ENCODE data around the gene LPP. TPM values are rescaled to one million over a fixed set of nuclear protein-coding genes. Genes with fewer than 3 reads are reported as not detected.

Gene LPP
- total and polyA plus RNA-seq, 5 donors from 2014 or later = 14.5 to 102 (median 21.7) TPM

- DNase-seq = no peak
- H3K4me3 Mint-ChIP-seq = no peak overlapping the region
- no peak overlapping the region for H3K4me3 ChIP-seq (ENCODE audit: low read depth, low read length)
- H3K36me3 ChIP-seq (ENCODE audit: control insufficient read depth, insufficient read depth, low read length) = no peaks in the 10 kb centered on the region
- H3K27me3 ChIP-seq (ENCODE audit: control insufficient read depth, insufficient read depth, low read length) = no peaks in the 10 kb centered on the region
- H3K27ac Mint-ChIP-seq = no peak overlapping the region
- peaks cover 0 to 7% (median 1%) of the 10 kb centered on the region in 4 donors for H3K4me1 Mint-ChIP-seq
- no peaks in the 10 kb centered on the region for H3K9me3 ChIP-seq (ENCODE audit: control insufficient read depth in 2 of 2, low read length in 2 of 2)
- H3K36me3 Mint-ChIP-seq = no peaks in the 10 kb centered on the region
- no peaks in the 10 kb centered on the region for H3K27me3 Mint-ChIP-seq
- ATAC-seq (ENCODE audit: low read depth in 2 of 2) = no peak
- no peaks in the 10 kb centered on the region for H3K4me1 ChIP-seq (ENCODE audit: control insufficient read depth, insufficient read depth, low read length, poor library complexity, severe bottlenecking)
- H3K27ac ChIP-seq (ENCODE audit: insufficient read depth, low read length, poor library complexity, severe bottlenecking) = no peak overlapping the region
- no peaks in the 10 kb centered on the region for H3K9me3 Mint-ChIP-seq
Measured at GRCh38 chr3:188745031-188745430, 591.1 kb downstream of the LPP start.

- H3K4me1 ChIP-seq (ENCODE audit: control insufficient read depth, insufficient read depth, low read length, poor library complexity, severe bottlenecking) = no peaks in the 10 kb centered on the region
- peaks cover 0 to 7% (median 1%) of the 10 kb centered on the region in 4 donors for H3K4me1 Mint-ChIP-seq
- ATAC-seq (ENCODE audit: low read depth in 2 of 2) (no peak), DNase-seq (no peak)
- no peak overlapping the region for H3K27ac Mint-ChIP-seq
- no peak overlapping the region for H3K27ac ChIP-seq (ENCODE audit: insufficient read depth, low read length, poor library complexity, severe bottlenecking)
- no peak overlapping the region for H3K4me3 Mint-ChIP-seq
- no peaks in the 10 kb centered on the region for H3K9me3 ChIP-seq (ENCODE audit: control insufficient read depth in 2 of 2, low read length in 2 of 2)
- H3K4me3 ChIP-seq (ENCODE audit: low read depth, low read length) = no peak overlapping the region
- no peaks in the 10 kb centered on the region for H3K36me3 ChIP-seq (ENCODE audit: control insufficient read depth, insufficient read depth, low read length)
- no peaks in the 10 kb centered on the region for H3K9me3 Mint-ChIP-seq
- no peaks in the 10 kb centered on the region for H3K27me3 ChIP-seq (ENCODE audit: control insufficient read depth, insufficient read depth, low read length)
- no peaks in the 10 kb centered on the region for H3K27me3 Mint-ChIP-seq
- peaks cover 3% of the 10 kb centered on the region for H3K36me3 Mint-ChIP-seq
Measured at GRCh38 chr3:188746291-188746783, 592.4 kb downstream of the LPP start.

GRCh38 chr3:188747489-188747888 lies 593.5 kb downstream of the LPP start:
- Histone ChIP-seq H3K4me1 (ENCODE audit: control insufficient read depth, insufficient read depth, low read length, poor library complexity, severe bottlenecking) (no peaks in the 10 kb centered on the region), H3K4me3 (ENCODE audit: low read depth, low read length) (no peak overlapping the region), H3K36me3 (ENCODE audit: control insufficient read depth, insufficient read depth, low read length) (no peaks in the 10 kb centered on the region), H3K27ac (ENCODE audit: insufficient read depth, low read length, poor library complexity, severe bottlenecking) (no peak overlapping the region), H3K27me3 (ENCODE audit: control insufficient read depth, insufficient read depth, low read length) (no peaks in the 10 kb centered on the region), H3K9me3 (ENCODE audit: control insufficient read depth in 2 of 2, low read length in 2 of 2) (no peaks in the 10 kb centered on the region)
- DNase-seq = no peak
- ATAC-seq (ENCODE audit: low read depth in 2 of 2) = no peak
- H3K4me1 Mint-ChIP-seq = peaks cover 0 to 11% (median 1%) of the 10 kb centered on the region in 4 donors
- H3K4me3 Mint-ChIP-seq = no peak overlapping the region
- no peaks in the 10 kb centered on the region for H3K9me3 Mint-ChIP-seq
- no peak overlapping the region for H3K27ac Mint-ChIP-seq
- H3K36me3 Mint-ChIP-seq = peaks cover 3% of the 10 kb centered on the region
- H3K27me3 Mint-ChIP-seq = no peaks in the 10 kb centered on the region

- peak; percentile 28 to 69 (median 57) for DNase-seq
- H3K27ac ChIP-seq (ENCODE audit: insufficient read depth, low read length, poor library complexity, severe bottlenecking) = no peak overlapping the region
Measured at GRCh38 chr3:188749010-188749617, 595.2 kb downstream of the LPP start.

DNA sequence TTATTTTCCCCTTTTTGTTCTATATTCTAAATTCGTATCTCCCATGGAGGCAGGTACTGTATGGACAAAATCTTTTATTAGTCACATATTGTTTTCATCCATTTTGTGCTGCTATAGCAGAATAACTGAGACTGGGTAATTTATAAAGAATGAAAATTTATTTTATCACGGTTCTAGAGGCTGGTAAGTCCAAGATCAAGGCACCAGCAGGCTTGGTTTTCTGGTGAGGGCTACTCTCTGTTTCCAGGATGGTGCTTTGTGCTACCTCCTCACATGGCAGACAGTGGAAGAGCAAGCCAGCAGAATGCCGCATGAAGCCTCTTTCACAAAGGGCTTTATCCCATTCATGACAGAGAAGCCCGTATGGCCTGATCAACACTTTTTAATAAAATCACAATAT lies 595.9 kb downstream of the LPP start:
- no peak overlapping the region for H3K4me3 ChIP-seq (ENCODE audit: low read depth, low read length)
- H3K4me3 Mint-ChIP-seq = no peak overlapping the region
- peaks cover 5% of the 10 kb centered on the region for H3K4me1 ChIP-seq (ENCODE audit: control insufficient read depth, insufficient read depth, low read length, poor library complexity, severe bottlenecking)
- H3K4me1 Mint-ChIP-seq = peaks cover 0 to 15% (median 8%) of the 10 kb centered on the region in 4 donors
- no peaks in the 10 kb centered on the region for H3K9me3 ChIP-seq (ENCODE audit: control insufficient read depth in 2 of 2, low read length in 2 of 2)
- no peak overlapping the region for H3K27ac Mint-ChIP-seq
- no peak for ATAC-seq (ENCODE audit: low read depth in 2 of 2)
- H3K27ac ChIP-seq (ENCODE audit: insufficient read depth, low read length, poor library complexity, severe bottlenecking) = no peak overlapping the region
- H3K27me3 ChIP-seq (ENCODE audit: control insufficient read depth, insufficient read depth, low read length) = no peaks in the 10 kb centered on the region
- no peak for DNase-seq
- H3K36me3 ChIP-seq (ENCODE audit: control insufficient read depth, insufficient read depth, low read length) = no peaks in the 10 kb centered on the region
- H3K36me3 Mint-ChIP-seq = peaks cover 3% of the 10 kb centered on the region
- no peaks in the 10 kb centered on the region for H3K27me3 Mint-ChIP-seq
- H3K9me3 Mint-ChIP-seq = no peaks in the 10 kb centered on the region

More at GRCh38 chr3:188749010-188749617, 595.2 kb downstream of the LPP start:
- H3K27ac Mint-ChIP-seq = no peak overlapping the region
- no peaks in the 10 kb centered on the region for H3K27me3 Mint-ChIP-seq
- Histone ChIP-seq H3K9me3 (ENCODE audit: control insufficient read depth in 2 of 2, low read length in 2 of 2) (no peaks in the 10 kb centered on the region), H3K4me1 (ENCODE audit: control insufficient read depth, insufficient read depth, low read length, poor library complexity, severe bottlenecking) (peaks cover 5% of the 10 kb centered on the region), H3K4me3 (ENCODE audit: low read depth, low read length) (no peak overlapping the region), H3K36me3 (ENCODE audit: control insufficient read depth, insufficient read depth, low read length) (no peaks in the 10 kb centered on the region), H3K27me3 (ENCODE audit: control insufficient read depth, insufficient read depth, low read length) (no peaks in the 10 kb centered on the region)
- peaks cover 3% of the 10 kb centered on the region for H3K36me3 Mint-ChIP-seq
- H3K4me1 Mint-ChIP-seq = peaks cover 0 to 18% (median 8%) of the 10 kb centered on the region in 4 donors
- no peaks in the 10 kb centered on the region for H3K9me3 Mint-ChIP-seq
- ATAC-seq (ENCODE audit: low read depth in 2 of 2) = peak; percentile 49 to 68
- no peak overlapping the region for H3K4me3 Mint-ChIP-seq

DNA sequence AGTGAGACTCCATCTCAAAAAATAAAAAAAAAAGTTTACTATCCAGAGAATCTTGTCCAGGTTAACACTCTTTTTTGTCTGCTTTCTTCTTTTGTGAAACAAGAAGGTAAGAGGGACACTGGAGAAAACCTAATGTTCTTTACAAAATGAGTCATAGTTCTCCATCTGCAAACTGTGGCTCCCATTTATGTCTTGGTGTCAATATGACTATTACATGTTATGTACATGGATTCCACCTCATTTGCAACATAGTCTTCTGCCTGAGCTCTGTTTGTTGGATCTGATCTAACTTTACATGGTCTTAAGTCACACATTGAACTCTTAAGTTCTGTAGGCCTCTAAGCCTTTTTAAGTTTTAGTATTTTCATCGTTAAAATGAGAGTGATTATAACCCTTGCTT lies 596.7 kb downstream of the LPP start:
- H3K9me3 Mint-ChIP-seq = no peaks in the 10 kb centered on the region
- H3K27me3 Mint-ChIP-seq = no peaks in the 10 kb centered on the region
- DNase-seq (no peak), ATAC-seq (ENCODE audit: low read depth in 2 of 2) (no peak)
- Histone ChIP-seq H3K4me1 (ENCODE audit: control insufficient read depth, insufficient read depth, low read length, poor library complexity, severe bottlenecking) (peaks cover 5% of the 10 kb centered on the region), H3K4me3 (ENCODE audit: low read depth, low read length) (no peak overlapping the region), H3K27me3 (ENCODE audit: control insufficient read depth, insufficient read depth, low read length) (no peaks in the 10 kb centered on the region), H3K9me3 (ENCODE audit: control insufficient read depth in 2 of 2, low read length in 2 of 2) (no peaks in the 10 kb centered on the region), H3K27ac (ENCODE audit: insufficient read depth, low read length, poor library complexity, severe bottlenecking) (no peak overlapping the region), H3K36me3 (ENCODE audit: control insufficient read depth, insufficient read depth, low read length) (no peaks in the 10 kb centered on the region)
- H3K4me3 Mint-ChIP-seq = no peak overlapping the region
- H3K27ac Mint-ChIP-seq = no peak overlapping the region
- peaks cover 0 to 11% (median 8%) of the 10 kb centered on the region in 4 donors for H3K4me1 Mint-ChIP-seq
- H3K36me3 Mint-ChIP-seq = peaks cover 3% of the 10 kb centered on the region

- H3K27me3 Mint-ChIP-seq = no peaks in the 10 kb centered on the region
- ATAC-seq (ENCODE audit: low read depth in 2 of 2) = no peak
- Histone ChIP-seq H3K27ac (ENCODE audit: insufficient read depth, low read length, poor library complexity, severe bottlenecking) (no peak overlapping the region), H3K4me3 (ENCODE audit: low read depth, low read length) (no peak overlapping the region), H3K27me3 (ENCODE audit: control insufficient read depth, insufficient read depth, low read length) (no peaks in the 10 kb centered on the region), H3K36me3 (ENCODE audit: control insufficient read depth, insufficient read depth, low read length) (no peaks in the 10 kb centered on the region), H3K4me1 (ENCODE audit: control insufficient read depth, insufficient read depth, low read length, poor library complexity, severe bottlenecking) (peaks cover 5% of the 10 kb centered on the region), H3K9me3 (ENCODE audit: control insufficient read depth in 2 of 2, low read length in 2 of 2) (no peaks in the 10 kb centered on the region)
- no peaks in the 10 kb centered on the region for H3K9me3 Mint-ChIP-seq
- peaks cover 0 to 11% (median 9%) of the 10 kb centered on the region in 4 donors for H3K4me1 Mint-ChIP-seq
- peaks cover 6% of the 10 kb centered on the region for H3K36me3 Mint-ChIP-seq
- H3K4me3 Mint-ChIP-seq = no peak overlapping the region
- H3K27ac Mint-ChIP-seq = peak overlapping the region in 2 of 3 donors; percentile 2 to 6
- no peak for DNase-seq
Measured at GRCh38 chr3:188752850-188753249, 598.9 kb downstream of the LPP start.

GRCh38 chr3:188754267-188754666 lies 600.3 kb downstream of the LPP start:
- H3K9me3 Mint-ChIP-seq = no peaks in the 10 kb centered on the region
- Histone ChIP-seq H3K4me1 (ENCODE audit: control insufficient read depth, insufficient read depth, low read length, poor library complexity, severe bottlenecking) (peaks cover 5% of the 10 kb centered on the region), H3K27me3 (ENCODE audit: control insufficient read depth, insufficient read depth, low read length) (no peaks in the 10 kb centered on the region), H3K9me3 (ENCODE audit: control insufficient read depth in 2 of 2, low read length in 2 of 2) (no peaks in the 10 kb centered on the region), H3K4me3 (ENCODE audit: low read depth, low read length) (no peak overlapping the region), H3K36me3 (ENCODE audit: control insufficient read depth, insufficient read depth, low read length) (no peaks in the 10 kb centered on the region), H3K27ac (ENCODE audit: insufficient read depth, low read length, poor library complexity, severe bottlenecking) (no peak overlapping the region)
- DNase-seq (no peak), ATAC-seq (ENCODE audit: low read depth in 2 of 2) (no peak)
- H3K36me3 Mint-ChIP-seq = peaks cover 6% of the 10 kb centered on the region
- no peak overlapping the region for H3K4me3 Mint-ChIP-seq
- no peaks in the 10 kb centered on the region for H3K27me3 Mint-ChIP-seq
- H3K4me1 Mint-ChIP-seq = peaks cover 0 to 11% (median 9%) of the 10 kb centered on the region in 4 donors
- H3K27ac Mint-ChIP-seq = no peak overlapping the region

Measured in CD4-positive, CD25-positive, alpha-beta regulatory T cell (primary cell).